Activated naive CD8-positive, alpha-beta T cell (primary cell): ENCODE results near the gene RENBP.

Source experiments
- H3K27ac Mint-ChIP-seq: one replicate; pipeline ENCODE4 v1.8.0; 2021; ENCODE audit warnings: mixed read lengths
- H3K27me3 Mint-ChIP-seq: one replicate; pipeline ENCODE4 v1.8.0; 2021; ENCODE audit warnings: mixed read lengths
- H3K36me3 Mint-ChIP-seq: one replicate; pipeline ENCODE4 v1.8.0; 2021; ENCODE audit warnings: mixed read lengths
- H3K4me1 Mint-ChIP-seq: one replicate; pipeline ENCODE4 v1.8.0; 2021; ENCODE audit warnings: low read depth, mixed read lengths
- H3K4me3 Mint-ChIP-seq: one replicate; pipeline ENCODE4 v1.8.0; 2021; ENCODE audit warnings: mild to moderate bottlenecking, mixed read lengths
- H3K9me3 Mint-ChIP-seq: one replicate; pipeline ENCODE4 v1.8.0; 2021; ENCODE audit warnings: low read depth, mixed read lengths

RENBP gene

DNA sequence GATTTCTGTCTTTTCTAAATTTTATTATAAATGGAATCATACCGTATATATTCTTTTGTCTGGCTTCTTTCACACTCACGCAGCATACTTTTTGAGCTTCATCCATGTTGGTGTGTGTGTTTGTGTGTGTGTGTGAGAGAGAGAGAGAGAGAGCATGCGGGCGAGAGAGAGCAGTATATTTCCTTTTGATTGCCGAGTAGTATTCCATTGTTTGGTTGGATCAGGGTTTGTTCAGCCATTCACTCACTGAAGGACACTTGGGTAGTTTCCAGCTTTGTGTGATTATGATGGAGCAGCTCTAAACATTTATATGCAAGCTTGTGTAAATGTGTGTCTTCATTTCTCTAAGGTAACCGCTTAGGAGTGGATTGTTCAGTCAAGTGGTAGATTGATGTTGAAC is 55.3 kb downstream of the RENBP start:
- Mint-ChIP-seq H3K4me3 (no peak overlapping the region), H3K27ac (no peak overlapping the region), H3K27me3 (no peaks in the 10 kb centered on the region), H3K36me3 (no peaks in the 10 kb centered on the region), H3K4me1 (no peaks in the 10 kb centered on the region), H3K9me3 (no peaks in the 10 kb centered on the region)

DNA sequence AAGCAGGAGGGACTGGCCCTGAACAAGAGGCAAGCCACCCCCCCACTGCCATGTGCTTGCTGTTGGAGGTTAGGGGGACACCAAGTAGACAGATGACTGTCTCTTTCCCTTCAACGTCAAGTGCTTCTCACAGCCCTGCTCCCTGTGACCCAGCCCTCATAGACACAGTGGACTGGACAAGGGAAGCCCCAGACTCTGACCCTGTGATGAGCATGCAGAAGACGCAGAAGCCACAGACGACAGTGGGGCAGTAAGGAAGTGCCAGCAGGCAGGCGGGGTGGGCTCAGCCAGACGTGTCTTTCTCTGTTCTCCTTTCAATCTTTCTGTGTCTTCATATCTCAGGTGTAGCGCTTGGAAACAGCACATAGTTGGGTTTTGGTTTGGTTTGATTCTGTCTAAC is 56.1 kb downstream of the RENBP start:
- no peaks in the 10 kb centered on the region for H3K36me3 Mint-ChIP-seq
- no peaks in the 10 kb centered on the region for H3K27me3 Mint-ChIP-seq
- no peaks in the 10 kb centered on the region for H3K4me1 Mint-ChIP-seq
- no peaks in the 10 kb centered on the region for H3K9me3 Mint-ChIP-seq
- no peak overlapping the region for H3K4me3 Mint-ChIP-seq
- no peak overlapping the region for H3K27ac Mint-ChIP-seq

DNA sequence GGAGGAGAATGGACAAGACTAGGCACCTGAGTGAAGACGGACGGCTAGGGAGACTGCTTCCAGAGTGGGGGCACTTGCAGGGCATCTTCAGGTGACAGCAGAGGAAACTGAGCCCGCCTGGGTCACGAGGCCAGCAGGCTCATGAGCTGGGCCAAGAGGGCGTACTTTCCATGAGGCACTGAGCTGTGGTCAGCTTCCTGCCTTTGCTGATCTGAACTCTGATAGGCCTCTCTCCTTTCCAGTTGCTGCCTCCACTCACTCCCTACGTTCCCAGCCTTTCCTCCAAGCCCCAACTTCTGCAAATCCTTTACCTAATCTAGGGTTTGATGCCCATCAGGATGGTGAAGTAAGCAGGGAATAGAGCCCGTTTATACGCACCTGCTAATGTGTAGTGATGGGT is 57.1 kb downstream of the RENBP start:
- H3K27ac Mint-ChIP-seq: no peak overlapping the region
- no peaks in the 10 kb centered on the region for H3K4me1 Mint-ChIP-seq
- no peaks in the 10 kb centered on the region for H3K27me3 Mint-ChIP-seq
- no peaks in the 10 kb centered on the region for H3K36me3 Mint-ChIP-seq
- H3K4me3 Mint-ChIP-seq: no peak overlapping the region
- H3K9me3 Mint-ChIP-seq: no peaks in the 10 kb centered on the region

DNA sequence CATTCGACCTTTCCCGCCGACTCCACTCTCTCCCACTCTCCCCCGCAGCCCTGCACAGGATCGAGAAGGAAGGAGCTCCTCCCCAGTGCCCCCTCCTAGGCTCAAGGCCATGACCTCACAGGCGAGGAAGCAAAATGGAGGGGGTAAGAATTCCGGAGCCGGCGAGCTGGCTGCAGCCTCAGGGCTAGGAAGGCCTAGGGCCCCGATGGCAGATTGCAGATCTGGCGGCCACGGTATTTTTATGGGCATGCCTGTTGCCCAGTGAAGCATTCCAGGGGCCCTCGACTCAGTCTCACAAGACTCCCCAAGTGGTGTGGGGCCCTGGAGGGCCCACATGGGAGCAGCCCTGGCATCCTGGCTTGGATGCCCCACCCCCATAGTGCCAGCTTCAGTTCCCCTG is 57.5 kb downstream of the RENBP start:
- Mint-ChIP-seq H3K9me3 (no peaks in the 10 kb centered on the region), H3K27ac (no peak overlapping the region), H3K4me3 (no peak overlapping the region)

DNA sequence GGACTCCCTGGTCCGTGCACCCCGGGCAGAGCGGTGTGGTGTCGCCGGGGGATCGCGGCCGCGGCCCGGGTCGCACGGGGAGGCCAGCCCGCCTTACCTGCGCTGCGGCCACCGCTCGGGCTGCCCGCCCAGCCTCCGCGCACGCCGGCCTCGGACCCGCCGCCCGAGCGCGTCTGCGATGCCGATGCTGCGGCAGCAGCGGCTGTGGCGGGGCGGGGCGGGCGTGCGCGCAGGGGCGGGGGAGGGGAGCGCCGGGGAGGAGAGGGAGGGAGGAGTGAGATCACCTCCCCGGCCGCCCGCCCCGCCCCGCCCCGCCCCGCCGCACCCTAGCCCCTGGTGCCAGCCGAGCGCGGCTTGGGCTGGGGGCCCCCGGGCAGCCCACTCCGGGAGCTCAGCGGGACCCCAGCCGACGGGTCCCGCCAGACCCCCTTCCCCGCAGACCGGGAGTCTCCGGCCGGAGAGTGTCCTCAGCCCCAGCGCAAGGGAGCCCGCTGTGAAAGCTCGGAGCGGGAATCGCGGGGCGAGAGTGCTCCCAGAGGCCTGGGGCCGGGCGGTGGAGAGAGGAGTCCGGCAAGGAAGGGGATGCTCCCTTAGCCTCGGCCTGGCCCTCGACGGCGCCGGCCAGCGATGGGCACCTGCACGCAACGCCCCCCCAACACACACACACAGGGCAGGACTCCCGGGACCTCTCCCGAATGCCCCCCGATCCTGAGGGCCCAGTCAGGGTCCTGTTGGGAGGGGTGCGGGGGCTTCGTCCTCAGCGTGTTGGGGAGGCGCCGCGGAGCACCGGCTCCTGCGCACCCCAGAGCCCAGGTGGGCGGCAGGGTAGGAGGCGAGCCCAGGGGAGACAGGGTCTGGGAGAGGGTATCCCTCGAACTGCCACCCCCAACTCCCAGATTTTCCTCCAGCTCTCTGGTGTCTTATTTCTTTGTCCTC is 58.2 kb downstream of the RENBP start, which contains the start of gene L1CAM:
L1CAM (minus strand) TSS at position 206 of the 936 bp plus-strand sequence. CDS start 10,337 bp downstream, outside the sequence.
- H3K36me3 Mint-ChIP-seq: no peaks in the 10 kb centered on the region
- H3K27me3 Mint-ChIP-seq: peaks cover 1% of the 10 kb centered on the region
- H3K9me3 Mint-ChIP-seq: no peaks in the 10 kb centered on the region
- H3K4me3 Mint-ChIP-seq: no peak within 1 kb of the TSS
- H3K27ac Mint-ChIP-seq: no peak within 1 kb of the TSS
- no peaks in the 10 kb centered on the region for H3K4me1 Mint-ChIP-seq

More for the DNA sequence above, 57.5 kb downstream of the RENBP start:
- Mint-ChIP-seq H3K36me3 (no peaks in the 10 kb centered on the region), H3K27me3 (peaks cover 1% of the 10 kb centered on the region), H3K4me1 (no peaks in the 10 kb centered on the region)
